CD4-positive, alpha-beta T cell treated with Interleukin-21 for 1 hour (primary cell): ENCODE measurements around the gene VSIG8.
A peak's percentile ranks its signal among the peaks of the same experiment; 100 is the strongest.

Experiments used
- DNase-seq: peaks from one replicate; pipeline ENCODE4 v3.0.0-alpha.2; 2020

Gene VSIG8

GRCh38 chr1:159828176-159828575, 34.3 kb downstream of the VSIG8 start:
- DNase-seq, result no peak

- peak; percentile 58 for DNase-seq
Observed at GRCh38 chr1:159827549-159827948, 34.9 kb downstream of the VSIG8 start.

GRCh38 chr1:159827102-159827490, 35.4 kb downstream of the VSIG8 start:
- DNase-seq, result no peak

GRCh38 chr1:159826441-159827101, 35.9 kb downstream of the VSIG8 start, which contains the start of gene SLAMF8:
TSS of gene SLAMF8 (plus strand) at chr1:159826873. CDS start at chr1:159826899, 26 bp downstream.
- peak; percentile 61 for DNase-seq

- no peak for DNase-seq
Observed at GRCh38 chr1:159825564-159825963, 36.9 kb downstream of the VSIG8 start.

- DNase-seq, result no peak
Observed at GRCh38 chr1:159823406-159823805, 39.1 kb downstream of the VSIG8 start.

GRCh38 chr1:159821171-159821867, 41.1 kb downstream of the VSIG8 start:
- DNase-seq, result no peak

- DNase-seq, result no peak
Observed at GRCh38 chr1:159817276-159818041, 45.0 kb downstream of the VSIG8 start.

- no peak for DNase-seq
Observed at GRCh38 chr1:159815926-159816325, 46.5 kb downstream of the VSIG8 start.

GRCh38 chr1:159804924-159805323, 57.5 kb downstream of the VSIG8 start:
- no peak for DNase-seq
